Myocyte (in vitro differentiated cells): ENCODE data around the gene SLFN12L. TPM values are rescaled to one million over a fixed set of nuclear protein-coding genes. Genes with fewer than 3 reads are reported as not detected.
A peak's percentile ranks its signal among the peaks of the same experiment; 100 is the strongest.
"Not testable (repeated sequence)": the region's sequence is repeated elsewhere in the genome, so short reads cannot be mapped to it uniquely, and the experiment has no call there.

Experiments used
- DNase-seq: peaks from one replicate; pipeline ENCODE4 v3.0.0-alpha.2; 2012; ENCODE audit warnings: low read depth
- total RNA-seq: library from RNA; depleted of rRNA; stranded (reverse); fragments of >200 nt; gene quantifications from 2 replicates; pipeline ENCODE4 v1.2.3, GENCODE V29; 2014

SLFN12L gene
- total RNA-seq, 1 donor from 2014 or later = not detected

GRCh38 chr17:35543856-35544255 is 6.4 kb upstream of the SLFN12L start:
- no peak for DNase-seq

- no peak for DNase-seq
These were observed 5.5 kb upstream of the SLFN12L start for GRCh38 chr17:35542990-35543389.

DNA sequence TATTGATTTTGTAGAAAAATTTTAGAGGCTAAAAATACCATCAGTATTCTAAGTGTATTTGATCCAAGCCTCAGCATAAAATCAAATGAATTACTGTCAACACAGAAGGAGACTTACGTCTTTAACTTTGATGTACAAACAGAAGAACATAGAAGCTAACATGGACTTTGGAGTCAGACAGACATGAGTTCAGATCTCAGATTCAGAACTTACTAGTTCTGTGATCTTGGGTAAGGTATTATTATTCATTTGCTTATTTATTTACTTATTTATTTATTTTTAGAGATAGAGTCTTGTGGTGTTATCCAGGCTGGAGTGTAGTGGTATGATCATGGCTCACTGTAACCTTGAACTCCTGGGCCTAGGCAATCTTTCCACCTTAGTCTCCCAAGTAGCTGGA is 4.0 kb upstream of the SLFN12L start:
- DNase-seq = no peak

DNA sequence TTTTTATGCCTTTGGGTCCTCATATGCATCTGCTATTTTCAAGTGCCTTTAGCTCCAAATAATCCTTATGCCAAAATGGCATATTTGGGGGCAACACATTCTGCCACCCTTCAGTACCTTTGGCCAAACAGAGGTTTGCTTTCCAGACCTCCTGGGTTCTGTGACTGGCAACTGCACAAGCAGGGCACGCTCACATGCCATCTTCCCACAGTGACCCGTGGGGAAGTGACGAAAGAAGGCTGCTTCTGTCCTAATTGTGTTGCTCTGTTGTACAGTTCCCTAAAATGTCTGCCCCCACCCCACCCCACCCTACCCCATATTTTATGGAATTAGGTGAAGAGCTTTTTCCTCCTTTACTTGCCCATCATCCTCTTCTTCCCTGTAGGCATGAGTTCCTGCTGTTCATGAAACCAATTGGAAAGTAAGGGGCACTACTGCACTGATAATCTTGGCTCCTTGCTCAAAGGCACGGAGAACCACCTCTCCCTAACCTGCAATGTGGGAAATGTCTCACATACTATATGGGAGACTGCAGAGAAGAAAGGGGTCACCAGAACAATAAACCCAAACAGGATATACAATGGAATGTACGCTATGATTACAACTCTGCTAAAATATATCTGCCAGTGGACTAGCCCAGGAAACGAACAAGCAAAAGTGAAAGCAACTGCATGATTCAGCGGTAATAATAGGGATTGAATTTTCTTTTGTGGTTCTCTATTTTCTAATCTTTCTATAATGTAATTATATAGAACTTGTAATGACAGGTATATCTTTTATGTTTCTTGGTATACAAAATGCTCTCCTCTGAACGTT is 3.3 kb upstream of the SLFN12L start:
- DNase-seq = peak; percentile 35

DNA sequence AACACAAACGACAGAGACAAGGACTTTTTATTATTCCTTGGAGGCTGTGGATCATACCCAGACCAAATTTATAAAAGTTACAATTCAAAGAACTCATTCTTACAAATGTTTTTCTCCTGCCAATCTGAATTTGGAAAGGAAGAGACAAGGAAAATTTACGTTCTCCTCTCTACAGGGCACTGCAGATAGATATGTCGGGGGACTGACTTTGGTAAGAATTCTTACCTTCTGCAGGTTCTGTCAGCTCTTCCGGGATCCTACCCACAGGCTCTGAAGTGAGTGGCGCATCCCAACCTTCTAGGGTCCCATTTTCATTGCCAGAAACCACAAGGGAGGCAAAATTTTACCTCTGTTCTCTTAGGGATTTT is 2.2 kb upstream of the SLFN12L start:
- no peak for DNase-seq

DNA sequence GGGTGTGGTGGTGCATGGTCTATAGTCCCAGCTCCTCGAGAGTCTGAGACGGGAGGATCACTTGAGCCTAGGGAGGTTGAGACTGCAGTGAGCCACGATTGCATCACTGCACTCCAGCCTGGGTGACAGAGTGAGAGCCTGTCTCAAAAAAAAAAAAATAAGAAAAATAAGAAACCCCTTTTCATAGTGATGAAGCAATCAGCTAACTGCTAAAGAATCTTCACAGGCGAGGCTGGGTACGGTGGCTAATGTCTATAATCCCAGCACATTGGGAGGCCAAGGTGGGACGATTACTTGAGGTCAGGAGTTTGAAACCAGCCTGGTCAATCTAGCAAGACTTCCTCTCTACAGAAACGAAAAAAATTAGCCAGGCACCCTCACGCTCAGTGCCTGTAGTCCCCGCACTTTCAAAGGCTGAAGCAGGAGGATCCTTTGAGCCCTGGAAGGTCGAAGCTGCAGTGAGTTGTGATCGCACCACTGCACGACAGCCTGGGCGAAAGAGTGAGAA is 760 bp downstream of the SLFN12L start:
- no peak for DNase-seq

GRCh38 chr17:35535406-35535805 is 2.1 kb downstream of the SLFN12L start:
- not testable (repeated sequence) for DNase-seq

DNA sequence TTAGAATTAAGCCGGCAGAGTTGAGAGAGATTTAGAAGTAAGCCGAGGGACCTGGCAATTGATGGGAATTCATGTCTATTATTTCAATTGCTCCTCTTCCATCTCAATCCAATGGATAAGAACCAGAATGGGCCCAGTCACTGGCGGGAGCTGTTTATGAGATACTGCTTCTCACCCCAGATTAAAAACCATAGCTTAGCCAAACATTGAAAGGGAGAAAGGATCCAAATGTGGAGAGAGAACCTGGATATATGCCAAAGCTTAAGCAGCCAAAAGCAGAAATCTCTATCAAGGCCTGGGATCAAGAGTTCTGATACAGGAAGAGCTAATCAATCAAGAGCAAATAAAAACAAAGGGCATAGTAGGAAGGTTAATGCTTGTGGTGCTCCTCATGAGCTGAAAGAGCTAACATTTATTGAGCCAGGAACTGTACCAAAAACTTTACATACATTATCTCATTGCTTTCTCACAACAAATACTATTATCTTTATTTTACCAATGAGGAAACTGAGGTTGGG is 2.8 kb downstream of the SLFN12L start:
- DNase-seq = no peak

GRCh38 chr17:35531160-35531559 is 6.3 kb downstream of the SLFN12L start:
- no peak for DNase-seq

DNA sequence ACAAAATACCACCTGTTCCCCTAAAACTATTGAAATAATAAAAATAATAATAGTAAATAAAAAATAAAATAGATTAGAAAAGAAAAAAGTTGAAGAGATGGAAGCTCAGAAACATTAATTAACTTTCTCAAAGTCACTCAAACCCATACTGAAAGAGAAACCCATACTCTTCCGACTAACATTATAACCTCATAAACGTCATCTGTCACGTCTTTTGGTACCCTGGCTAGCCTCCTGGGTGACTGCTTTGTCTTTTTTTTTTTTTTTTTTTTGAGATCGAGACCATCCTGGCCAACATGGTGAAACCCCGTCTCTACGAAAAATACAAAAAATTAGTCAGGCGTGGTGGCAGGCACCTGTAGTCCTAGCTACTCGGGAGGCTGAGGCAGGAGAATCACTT is 7.6 kb downstream of the SLFN12L start:
- no peak for DNase-seq

DNA sequence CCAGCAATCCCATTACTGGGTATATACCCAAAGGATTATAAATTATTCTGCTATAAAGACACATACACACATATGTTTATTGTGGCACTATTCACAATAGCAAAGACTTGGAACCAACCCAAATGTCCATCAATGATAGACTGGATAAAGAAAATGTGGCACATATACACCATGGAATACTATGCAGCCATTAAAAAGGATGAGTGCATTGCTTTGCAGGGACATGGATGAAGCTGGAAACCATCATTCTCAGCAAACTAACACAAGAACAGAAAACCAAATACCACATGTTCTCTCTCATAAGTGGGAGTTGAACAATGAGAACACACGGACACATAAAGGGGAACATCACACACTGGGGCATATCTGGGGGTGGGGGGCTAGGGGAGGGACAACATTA is 8.2 kb downstream of the SLFN12L start:
- not testable (repeated sequence) for DNase-seq

DNA sequence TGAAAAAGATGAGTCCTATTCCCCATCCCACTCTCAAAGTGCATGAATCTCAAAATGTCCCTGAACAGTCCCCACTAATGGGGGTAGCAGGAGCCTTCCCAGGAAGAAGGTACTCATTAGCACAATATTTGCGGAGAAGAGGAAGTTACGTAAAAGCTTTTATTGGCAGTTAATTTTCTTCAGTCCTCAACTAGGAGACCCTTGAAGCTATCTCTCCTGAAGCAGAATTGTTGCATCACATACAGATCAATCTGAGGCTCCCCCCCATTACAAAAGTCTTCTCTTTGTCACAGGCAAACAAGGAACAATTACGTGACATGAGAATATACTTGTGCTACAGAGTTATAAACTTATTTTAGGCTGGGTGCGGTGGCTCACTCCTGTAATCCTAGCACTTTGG is 14.2 kb downstream of the SLFN12L start:
- no peak for DNase-seq

DNA sequence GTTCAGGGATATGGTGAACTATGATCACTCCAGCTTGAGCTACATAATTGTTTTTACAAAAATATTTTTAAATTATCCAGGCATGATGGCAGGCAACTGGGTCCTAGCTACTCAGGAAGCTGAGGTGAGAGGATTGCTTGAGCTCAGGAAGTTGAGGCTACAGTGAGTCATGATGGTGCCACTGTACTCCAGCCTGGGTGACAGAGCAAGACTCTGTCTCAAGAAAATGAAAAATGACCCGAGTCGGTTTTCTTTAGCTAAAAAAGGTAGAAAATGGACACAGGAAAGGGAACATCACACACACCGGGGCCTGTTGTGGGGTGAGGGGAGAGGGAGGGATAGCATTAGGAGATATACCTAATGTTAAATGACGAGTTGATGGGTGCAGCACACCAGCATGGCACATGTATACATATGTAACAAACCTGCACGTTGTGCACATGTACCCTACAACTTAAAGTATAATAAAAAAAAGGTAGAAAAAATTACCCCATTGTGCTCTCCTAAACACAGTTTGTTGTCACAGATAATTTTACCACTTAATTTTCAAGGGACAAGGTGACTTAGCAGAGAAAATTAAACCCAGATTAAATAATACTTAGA is 15.7 kb downstream of the SLFN12L start:
- DNase-seq = not testable (repeated sequence)

DNA sequence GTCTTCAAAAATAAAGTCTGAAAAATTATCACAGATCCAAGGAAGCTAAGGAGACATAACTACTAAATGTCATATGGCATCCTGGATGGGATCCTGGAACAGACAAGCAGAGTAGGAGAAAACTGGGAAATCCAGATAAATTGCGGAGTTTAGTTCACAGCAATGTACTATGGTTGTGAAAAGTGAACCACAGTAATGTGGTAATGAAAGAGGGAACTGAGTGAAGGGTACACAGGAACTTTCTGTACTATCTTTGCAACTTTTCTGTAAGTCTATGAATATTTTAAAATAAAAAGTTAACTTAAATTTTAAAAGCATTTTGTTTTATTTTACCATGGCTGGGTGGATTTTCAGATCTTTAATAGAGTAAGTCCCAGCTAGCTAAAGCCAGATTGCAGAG is 16.3 kb downstream of the SLFN12L start:
- DNase-seq = no peak

DNA sequence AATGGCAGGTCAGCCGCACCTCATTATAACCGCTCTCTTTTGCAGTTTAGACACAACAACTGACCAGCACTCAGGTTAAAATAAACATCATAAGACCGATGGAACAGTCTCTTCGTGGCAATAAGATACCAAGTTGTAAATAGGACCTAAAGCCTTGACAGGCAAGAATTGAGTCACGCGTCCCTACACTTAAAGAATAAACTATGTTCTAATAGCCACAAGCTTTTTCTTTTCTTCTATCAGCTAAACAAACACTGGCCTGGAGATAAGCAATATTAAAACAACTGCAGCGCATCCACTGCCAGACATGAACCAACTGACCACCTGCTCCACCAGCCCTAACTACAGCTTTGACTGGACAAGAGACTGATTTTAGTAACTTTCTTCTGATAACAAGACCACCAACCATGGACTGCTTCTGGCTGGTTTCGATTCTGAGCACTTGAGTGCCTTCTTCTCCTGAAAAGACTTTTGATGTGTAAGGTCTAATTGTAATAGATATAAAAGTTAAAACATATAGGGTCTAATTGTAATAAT is 17.5 kb downstream of the SLFN12L start:
- DNase-seq = no peak

GRCh38 chr17:35519439-35519838 is 18.0 kb downstream of the SLFN12L start:
- no peak for DNase-seq

- DNase-seq = not testable (repeated sequence)
These were observed 19.0 kb downstream of the SLFN12L start for GRCh38 chr17:35518431-35518830.

GRCh38 chr17:35515027-35515426 is 22.5 kb downstream of the SLFN12L start:
- DNase-seq = no peak

GRCh38 chr17:35514564-35514963 is 22.9 kb downstream of the SLFN12L start:
- no peak for DNase-seq

GRCh38 chr17:35510052-35510451 is 27.4 kb downstream of the SLFN12L start:
- no peak for DNase-seq

GRCh38 chr17:35507714-35508113 is 29.8 kb downstream of the SLFN12L start:
- not testable (repeated sequence) for DNase-seq

- DNase-seq = no peak
These were observed 37.9 kb downstream of the SLFN12L start for GRCh38 chr17:35499548-35499947.
